HG02870 (cell line): ENCODE measurements around the gene KCNC2.
A peak's percentile ranks its signal among the peaks of the same experiment; 100 is the strongest.
"Not testable (repeated sequence)": the region's sequence is repeated elsewhere in the genome, so short reads cannot be mapped to it uniquely, and the experiment has no call there.

Experiments used
- ATAC-seq: cut with Tn5 transposase; IDR thresholded peaks from one replicate; pipeline ENCODE4 v1.9.1; 2021; ENCODE audit warnings: mild to moderate bottlenecking, moderate library complexity; ENCODE audit not compliant: unreplicated experiment

The KCNC2 gene

DNA sequence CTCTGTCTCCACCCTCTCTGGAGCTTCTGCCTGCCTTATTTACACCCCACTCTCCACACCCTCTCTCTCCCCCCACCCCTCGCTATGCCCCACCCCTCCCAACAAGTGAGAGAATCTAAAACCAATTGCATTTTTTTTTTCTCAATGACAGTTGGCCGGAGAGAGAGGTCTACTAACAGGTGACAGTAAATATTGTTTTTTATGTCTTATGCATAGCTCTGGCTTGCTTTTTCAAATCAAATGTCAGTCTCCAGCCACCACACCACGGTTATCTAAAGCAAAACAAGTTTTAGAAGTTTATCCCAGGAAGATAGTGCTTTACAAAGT, at the start of gene KCNC2:
KCNC2 (minus strand) TSS at position 28 of the 327 bp plus-strand sequence.
- ATAC-seq: no peak

DNA sequence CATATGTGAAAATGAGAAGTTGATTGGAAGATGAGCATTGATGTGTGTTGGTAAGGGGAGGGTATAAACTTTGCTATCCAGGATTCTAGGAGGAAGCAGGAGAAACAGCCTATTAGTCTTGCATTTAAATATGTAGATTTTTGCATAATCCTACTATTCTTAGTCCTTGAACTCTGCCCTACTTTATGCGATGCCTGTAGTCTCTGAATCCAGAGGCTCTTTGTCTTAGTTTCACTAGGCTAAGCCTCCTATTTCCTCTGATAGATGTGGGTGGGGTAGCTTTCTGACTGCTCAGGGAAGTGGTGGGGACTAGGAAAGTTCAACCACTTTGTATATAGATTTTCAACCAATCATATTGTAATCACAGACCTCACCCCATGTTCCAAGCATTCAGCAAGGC, 49.5 kb upstream of the KCNC2 start:
- no peak for ATAC-seq

DNA sequence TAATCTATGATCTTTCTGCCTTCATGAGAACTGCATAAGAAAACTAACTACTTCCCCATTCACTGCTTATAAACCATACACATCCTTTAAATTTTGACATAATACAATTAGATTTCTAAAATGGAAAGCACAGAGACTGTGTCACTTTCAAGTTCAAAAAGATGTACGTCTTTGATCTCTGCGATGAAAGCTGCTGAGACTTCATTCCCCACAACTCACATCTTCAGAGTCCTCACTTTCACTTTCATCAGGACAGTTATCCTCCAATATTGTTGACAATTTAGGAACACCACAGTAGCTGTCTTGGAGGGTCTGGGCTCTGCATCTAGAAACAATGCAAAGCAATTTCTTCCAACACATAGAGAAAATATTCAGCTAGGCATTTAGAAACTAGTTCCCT, 47.9 kb upstream of the KCNC2 start:
- ATAC-seq: no peak

DNA sequence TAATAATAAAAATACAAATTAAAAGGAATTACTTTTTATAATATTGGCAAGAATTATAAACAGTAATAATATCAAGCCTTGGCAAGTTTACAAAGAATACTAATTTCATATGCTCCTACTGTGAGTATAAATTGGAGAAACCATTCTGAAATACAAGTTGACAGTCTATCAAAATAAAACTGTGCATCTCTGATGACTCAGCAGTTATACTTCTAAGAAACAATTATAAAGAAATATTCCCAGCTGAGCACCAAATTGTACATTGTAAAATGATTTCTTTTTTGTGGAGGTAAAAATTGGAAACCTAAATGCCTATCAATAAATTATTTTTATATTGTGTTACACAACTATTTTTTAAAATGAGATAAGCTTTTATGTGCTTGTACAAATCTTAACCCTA, 35.5 kb upstream of the KCNC2 start:
- ATAC-seq: no peak

DNA sequence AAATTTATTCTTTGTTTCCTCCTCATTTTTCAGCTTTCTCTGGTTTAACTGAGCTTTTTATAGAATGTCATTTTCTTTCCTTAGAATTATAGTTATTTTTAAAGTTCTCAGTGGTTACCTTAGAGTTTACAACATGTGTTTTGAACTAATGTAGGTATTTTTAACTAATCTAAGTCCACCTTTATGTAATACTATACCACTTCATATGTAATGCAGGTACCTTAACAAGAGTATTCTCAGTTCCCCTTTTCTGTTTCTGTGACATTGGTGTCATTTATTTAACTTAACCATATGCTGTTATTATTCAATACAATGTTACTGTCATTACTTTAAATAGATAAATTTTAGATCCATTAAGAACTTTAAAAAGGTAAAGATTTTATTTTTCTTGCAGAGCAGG, 30.3 kb upstream of the KCNC2 start:
- ATAC-seq: no peak

DNA sequence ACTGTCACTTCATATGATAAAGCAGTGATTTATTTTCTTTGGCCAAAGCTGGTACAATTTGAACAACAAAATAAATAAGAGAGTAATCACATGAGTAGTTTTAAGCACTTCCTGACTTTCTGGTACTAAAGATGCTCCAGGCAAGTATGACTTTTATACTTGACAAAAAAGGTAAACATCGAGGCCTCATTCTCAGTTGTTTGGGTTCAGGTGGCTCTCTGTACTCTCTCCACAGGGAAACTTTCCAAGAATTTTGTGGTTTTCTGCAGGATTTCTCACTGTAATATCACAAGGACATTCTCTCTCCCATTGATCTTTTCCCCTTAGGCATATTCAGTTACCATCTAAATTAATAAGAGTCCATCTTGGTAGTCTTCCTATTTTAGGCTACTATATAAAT, 26.6 kb upstream of the KCNC2 start:
- ATAC-seq: no peak

DNA sequence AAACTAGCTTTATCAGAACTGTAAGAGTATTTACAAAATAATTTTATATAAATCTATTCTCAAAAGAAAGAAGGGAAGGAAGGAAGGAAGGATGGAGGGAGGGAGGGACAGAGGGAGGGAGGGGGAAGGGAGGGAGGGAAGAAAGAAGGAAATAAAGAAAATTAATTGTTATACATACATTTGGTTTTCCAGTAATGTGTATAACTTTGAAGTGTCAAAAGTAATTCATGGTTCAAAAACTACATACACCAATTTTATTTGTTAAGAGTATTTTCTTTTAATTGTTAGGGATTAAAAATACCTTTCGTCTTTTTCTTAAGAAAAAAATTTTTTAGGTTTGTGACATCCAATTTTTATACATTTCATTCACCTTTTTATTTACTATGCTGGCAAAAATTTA, 17.5 kb upstream of the KCNC2 start:
- ATAC-seq: no peak

DNA sequence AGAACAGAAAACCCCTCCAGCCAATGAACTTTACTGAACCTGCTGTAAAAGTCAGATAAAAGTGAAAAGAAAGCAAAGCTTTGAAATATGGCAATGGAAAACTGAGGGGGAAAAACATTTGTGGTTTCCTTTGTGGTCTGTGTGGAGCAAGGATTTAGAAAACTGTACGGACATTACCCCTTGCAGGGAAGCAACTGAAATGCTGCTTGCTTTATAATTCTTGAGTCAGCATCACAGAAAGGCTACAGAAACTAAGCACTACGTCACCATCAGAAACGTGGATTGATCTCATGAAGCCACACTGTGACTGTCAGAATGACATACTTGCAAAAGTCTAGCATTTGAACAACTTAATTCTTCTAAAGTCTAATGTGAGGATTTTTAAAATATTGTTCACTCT, 2.4 kb upstream of the KCNC2 start:
- ATAC-seq: no peak

DNA sequence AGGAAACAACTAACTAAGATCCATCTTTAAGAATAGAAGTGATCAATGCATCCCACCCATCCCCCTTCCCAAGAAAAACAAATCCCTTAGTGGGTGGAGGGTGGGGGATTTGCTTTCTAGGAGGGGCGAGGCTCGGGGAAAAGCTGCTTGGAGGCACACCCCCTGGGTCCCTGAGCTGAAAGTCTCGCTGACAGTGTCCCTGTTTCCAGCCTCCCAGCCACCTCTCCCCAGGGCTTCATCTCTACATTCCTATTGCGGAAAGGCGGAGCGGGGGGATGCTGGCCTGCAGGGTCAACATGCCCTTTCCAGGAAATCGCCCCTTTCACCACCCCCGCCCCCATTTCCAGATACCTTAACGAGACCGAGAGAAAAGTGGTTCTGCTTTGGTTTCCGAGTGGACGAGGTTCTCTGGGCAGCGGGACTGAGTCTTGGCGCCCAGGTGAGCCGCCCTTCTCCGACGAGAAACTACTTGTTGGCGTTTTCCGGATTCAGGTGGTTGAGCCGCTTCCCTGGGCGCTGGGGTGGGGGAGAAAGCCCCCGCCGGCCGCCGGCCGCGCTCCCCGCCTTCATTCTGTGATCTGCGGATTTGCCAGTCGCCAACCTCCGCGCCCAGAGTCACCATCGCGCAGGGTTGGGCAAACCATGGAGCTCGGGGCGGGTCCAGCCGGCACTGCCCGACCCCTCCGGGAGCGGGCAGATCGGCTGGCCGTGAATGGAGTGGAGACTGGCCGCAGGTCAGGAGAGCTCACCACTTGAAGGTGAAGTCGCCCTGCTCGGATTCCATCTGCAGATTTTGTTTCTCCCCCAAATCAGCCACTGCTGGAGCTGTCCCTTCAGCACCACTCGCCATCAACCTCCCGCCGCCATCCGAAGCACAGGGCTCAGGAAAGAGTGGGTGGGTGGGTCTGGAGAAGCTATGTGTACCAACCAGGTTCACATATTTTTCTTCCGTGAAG, 505 bp downstream of the KCNC2 start:
- no peak for ATAC-seq

DNA sequence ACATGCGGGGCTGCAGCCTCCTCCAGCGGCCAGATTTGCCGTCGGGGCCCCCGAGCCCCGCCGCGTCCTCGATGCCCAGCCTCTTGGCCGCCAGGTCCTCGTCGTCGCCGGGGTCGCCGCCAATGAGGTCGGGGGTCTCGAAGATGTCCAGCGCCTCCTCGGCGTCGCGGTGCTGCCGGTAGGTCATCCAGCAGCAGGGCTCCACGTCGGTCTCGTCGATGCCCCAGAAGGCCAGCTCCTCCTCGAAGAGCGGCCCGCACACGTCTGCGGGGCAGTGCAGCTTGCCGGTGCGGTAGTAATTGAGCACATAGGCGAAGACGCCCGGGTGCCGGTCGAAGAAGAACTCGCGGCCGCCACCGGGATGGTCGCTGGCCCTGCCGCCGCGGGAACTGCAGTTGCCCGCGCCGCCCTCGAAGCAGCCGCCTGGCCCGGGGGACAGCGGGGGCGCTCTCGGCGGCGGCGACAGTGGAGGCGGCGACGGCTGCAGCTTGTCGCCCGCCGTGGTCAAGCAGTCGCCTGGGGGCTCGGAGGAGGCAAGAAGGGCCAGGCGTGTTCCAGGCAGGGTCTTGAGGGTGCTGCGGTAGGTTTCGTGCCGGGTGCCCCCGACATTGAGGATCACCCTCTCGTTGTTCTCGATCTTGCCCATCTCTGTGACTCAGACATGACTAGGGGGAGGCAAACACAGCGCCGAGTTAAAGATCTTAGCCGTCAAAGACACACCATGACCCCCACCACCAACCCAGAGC, 2.1 kb downstream of the KCNC2 start:
- ATAC-seq: no peak

DNA sequence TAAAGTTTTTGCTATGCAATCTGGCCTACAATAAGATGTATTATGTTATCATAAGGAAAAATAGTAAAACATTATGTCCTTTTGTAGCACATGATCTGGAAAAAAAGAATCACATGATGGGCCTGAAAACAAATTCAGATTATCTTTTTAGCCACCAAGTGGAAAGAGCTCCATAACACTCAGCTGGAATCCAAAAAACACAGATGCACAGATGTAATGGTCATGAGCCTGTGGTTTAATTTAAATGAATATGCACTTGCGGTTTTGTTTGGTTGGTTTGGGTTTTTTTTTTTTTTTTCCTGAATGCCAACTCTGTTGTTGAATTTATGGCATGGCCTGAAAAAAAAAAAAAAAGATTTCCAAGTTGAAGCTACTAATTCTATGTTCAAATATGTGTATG, 4.1 kb downstream of the KCNC2 start:
- ATAC-seq: no peak

DNA sequence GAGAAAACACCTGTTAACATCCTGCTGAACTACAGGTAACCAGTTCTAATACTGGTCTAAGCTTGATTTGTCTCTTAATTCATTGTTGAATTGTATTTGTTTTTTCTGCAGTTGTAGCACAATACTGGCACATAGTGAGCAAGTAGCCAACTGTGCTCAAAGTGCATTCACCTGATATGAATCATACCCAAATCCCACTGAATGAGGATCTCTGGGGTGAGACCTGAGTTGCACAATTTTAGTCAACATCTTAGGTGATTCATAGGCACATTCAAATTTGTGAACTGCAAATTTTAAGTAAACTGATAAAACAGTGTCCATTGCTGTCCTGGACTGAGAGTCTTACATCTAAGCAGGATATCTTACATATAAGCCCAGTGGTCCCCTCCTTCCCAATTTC, 12.8 kb downstream of the KCNC2 start:
- no peak for ATAC-seq

DNA sequence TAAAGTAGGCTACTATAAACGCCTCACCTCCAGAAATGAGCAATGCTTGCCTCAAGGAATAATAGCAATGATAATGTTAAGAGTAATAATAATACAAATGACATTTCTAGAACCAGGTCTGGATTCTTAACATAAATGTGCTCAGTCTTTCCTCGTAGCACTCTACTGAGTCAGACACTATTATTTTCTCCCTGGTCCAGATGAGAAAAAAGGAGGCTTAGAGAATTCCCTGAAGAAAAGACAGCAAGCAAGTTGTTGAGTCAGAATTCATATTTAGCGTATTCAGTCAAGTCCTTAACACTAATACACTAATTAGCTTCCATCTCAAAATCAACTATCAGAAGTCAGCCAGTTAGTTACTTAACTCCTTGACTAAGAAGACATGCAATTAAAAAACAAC, 13.2 kb downstream of the KCNC2 start:
- no peak for ATAC-seq

DNA sequence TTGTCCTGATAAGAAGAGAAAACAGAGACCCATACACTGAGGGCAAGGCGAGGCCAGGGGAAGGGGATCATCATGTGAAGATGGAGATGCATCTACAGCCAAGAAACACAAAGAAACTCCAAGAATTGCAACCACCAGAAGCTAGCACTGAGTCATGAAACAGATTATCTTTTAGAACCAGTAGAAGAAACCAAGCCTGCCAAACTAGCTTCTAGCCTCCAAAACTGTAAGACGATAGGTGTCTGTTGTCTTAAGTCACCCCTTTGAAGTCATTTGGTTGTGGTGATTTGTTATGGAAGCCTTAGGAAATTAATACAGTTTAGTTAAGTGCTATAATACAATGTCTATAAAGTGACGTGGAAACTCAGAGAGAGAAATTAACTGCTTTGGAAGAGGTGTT, 15.4 kb downstream of the KCNC2 start:
- ATAC-seq: no peak

DNA sequence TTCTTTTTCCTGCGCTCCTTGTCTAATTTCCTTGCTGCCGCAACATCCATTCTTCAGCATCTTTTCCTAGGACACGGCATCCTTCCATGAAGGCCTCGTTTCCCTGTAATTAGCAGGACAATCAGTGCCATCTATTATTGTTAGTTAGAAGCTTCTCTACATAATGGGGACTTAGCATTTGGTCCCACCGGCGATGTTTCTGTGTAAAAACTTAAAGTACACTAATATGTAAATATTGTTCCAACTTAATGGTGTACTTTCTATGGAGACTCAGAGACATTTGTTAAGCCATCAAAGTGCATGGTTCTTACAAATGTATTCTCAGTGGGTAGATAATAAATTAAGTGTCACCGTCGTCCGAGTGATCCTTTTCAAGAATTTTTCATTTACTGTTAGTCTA, 17.4 kb downstream of the KCNC2 start:
- ATAC-seq: no peak

DNA sequence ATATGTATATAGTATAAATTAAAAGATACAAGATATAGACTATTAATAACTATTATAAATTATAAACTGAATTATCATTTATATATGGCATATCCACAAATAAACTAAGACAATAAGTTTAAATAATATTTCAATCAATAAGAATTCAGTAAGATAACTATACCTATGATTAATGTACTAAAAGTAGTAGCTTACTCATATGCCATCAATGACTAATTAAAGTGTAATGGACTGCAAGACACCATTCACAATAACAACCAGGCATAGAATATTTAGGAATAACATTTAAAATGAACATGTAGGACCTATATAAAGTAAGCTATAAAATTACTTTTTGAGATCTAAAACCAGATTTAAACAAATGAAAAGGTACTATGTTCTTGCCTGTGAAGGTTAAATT, 18.8 kb downstream of the KCNC2 start:
- no peak for ATAC-seq

DNA sequence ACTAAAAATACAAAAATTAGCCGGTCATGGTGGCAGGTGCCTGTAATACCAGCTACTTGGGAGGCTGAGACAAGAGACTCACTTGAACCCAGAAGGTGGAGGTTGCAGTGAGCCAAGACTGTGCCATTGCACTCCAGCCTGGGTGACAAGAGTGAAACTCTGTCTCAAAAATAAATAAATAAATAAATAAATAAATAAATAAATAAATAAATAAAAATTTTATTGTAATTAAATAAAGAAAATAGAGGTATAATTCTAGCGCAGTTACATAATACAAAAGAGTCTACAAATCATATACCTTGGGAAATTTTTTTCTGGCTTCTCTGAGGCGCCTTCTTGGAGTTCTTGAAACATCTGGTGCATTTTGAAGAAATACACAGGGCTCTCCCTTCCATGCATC, 23.8 kb downstream of the KCNC2 start:
- not testable (repeated sequence) for ATAC-seq

DNA sequence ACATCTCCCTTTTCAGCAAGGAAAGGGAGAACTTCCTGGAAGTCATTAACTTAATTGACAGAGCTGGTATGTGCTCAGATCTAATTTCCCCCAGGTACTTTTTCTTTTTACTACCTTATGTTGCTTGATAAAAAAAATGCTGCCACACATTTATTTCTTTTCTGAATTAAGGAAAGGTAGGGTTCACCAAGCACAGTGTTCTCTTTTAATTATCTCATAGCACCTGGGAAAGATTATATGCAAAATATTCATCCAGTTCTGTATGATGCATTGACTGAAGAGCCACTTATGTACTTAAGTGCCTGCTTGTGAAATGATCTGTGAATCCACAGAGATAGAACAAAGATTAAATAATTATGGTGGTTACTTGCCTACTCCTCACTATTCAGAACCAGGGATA, 25.1 kb downstream of the KCNC2 start:
- ATAC-seq: no peak

DNA sequence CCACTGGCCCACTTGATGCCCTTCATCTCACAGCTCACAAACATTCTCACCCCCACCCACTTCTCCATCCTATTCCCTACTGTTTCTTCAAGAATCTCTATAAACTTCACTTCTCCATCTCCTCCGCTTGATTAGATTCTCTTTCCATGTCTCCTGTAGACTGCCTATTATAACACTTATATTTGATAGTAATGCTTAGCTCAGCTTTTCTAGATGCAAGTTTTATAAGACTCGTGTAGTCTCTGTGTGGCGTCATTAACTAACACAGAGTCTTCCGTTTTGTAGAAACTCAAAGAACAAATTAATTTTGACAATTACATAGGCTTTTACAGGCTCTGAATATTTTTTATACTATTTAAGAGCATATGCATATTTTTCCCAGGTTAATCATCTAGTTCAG, 25.7 kb downstream of the KCNC2 start:
- no peak for ATAC-seq

DNA sequence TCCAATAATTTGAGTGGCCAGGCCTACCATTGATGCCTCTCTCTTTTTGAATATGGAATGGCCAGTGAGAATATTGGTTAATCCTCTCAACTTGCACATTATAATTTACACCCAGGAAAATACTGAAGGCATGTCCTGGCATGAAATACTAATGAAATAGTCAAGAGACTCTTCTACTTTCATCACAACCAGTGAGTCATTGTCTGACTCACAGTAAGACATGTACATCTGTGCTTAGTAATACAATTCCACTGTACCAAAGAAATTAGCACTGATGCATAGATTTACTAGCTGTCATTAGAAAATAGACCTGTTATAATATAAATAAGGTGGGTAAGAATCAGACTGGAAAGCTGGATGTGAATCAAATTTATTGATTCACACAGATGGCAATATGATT, 31.6 kb downstream of the KCNC2 start:
- ATAC-seq: peak; percentile 84

DNA sequence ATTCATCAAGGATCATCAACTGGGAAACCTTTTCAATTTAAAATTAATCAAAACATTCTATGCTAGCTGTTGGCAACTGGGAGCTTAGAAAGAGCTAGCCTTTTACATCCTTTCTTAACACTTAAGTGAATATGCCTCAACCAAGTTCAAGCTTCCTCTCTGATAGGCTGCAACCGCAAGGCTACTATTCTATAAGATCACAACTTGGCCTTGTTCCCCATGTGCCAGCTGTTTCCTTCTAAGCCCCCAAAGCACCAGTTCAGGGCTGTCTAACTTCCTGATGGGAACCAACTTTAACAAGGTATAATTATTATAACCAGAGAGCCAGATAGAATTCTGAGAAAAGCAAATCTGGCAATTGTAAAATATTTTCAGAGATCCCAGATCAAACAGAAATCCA, 37.0 kb downstream of the KCNC2 start:
- ATAC-seq: no peak

DNA sequence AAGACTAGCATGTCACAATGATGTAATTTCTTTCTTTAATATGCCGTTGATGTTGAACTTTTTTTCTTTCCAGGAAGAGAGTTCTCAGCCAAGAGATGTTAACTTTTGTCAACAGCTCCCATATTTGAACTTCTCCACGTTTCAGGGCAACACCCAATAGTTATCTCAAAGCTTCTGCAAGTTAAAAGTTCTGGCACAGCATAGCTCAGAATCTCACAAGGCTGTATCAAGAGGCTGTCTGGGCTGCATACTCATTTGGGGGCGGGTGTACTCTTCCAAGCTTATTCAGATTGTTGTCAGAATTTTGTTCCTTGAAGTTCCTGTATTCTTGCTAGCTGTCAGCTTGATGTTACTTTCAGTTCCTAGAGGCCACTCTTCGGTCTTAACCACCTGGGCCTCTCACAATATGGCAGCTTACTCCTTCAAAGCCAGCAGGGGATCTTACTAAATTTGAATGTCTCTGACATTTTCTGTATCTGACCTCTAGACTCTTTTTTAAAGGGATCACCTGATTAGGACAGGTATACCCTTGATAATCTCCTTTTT, 38.9 kb downstream of the KCNC2 start:
- peak; percentile 63 for ATAC-seq
